MCF 10A (cell line): ENCODE measurements around the gene SDK2. TPM values are rescaled to one million over a fixed set of nuclear protein-coding genes. Genes with fewer than 3 reads are reported as not detected.

Source experiments
- BruUV-seq: library from RNA; stranded (reverse); fragments of 400-500 nt; replicated peaks from 2 replicates; lab custom pipeline; 2021; lab: Mats Ljungman, UMichigan
- CTCF ChIA-PET: fragments of 300-600 bp; sonication (Branson Sonifier 250); formaldehyde crosslinking; extraction: SDS; loops from one replicate; lab custom pipeline; 2021; ENCODE audit warnings: antibody characterized with exemption, inconsistent platforms; lab: Yijun Ruan, JAX
- POLR2A ChIA-PET: fragments of 300-600, 350-650 bp; sonication (Branson Sonifier 250); formaldehyde crosslinking; extraction: SDS; loops from one replicate; lab custom pipeline; 2020; ENCODE audit warnings: antibody characterized with exemption, inconsistent platforms; lab: Yijun Ruan, JAX
- DNase-seq: peaks from one replicate; pipeline ENCODE4 v3.0.0-alpha.2; 2018; ENCODE audit not compliant: unreplicated experiment
- H3K27ac Mint-ChIP-seq: one replicate; pipeline ENCODE4 v1.8.0; 2022; ENCODE audit warnings: mild to moderate bottlenecking, low read depth, mixed read lengths; ENCODE audit not compliant: unreplicated experiment
- H3K27me3 Mint-ChIP-seq: one replicate; pipeline ENCODE4 v1.8.0; 2022; ENCODE audit warnings: mixed read lengths; ENCODE audit not compliant: insufficient read depth, unreplicated experiment
- H3K36me3 Mint-ChIP-seq: one replicate; pipeline ENCODE4 v1.8.0; 2022; ENCODE audit warnings: mild to moderate bottlenecking, moderate library complexity, mixed read lengths; ENCODE audit not compliant: insufficient read depth, unreplicated experiment
- H3K4me1 Mint-ChIP-seq: one replicate; pipeline ENCODE4 v1.8.0; 2022; ENCODE audit warnings: mixed read lengths; ENCODE audit not compliant: insufficient read depth, unreplicated experiment
- H3K4me3 Mint-ChIP-seq: one replicate; pipeline ENCODE4 v1.8.0; 2022; ENCODE audit warnings: mild to moderate bottlenecking, moderate library complexity, mixed read lengths; ENCODE audit not compliant: unreplicated experiment
- H3K9me3 Mint-ChIP-seq: one replicate; pipeline ENCODE4 v1.8.0; 2022; ENCODE audit warnings: mixed read lengths; ENCODE audit not compliant: unreplicated experiment
- intact Hi-C: fragments of 100-400 bp; cut with micrococcal nuclease; formaldehyde crosslinking; loops from 2 replicates; pipeline ENCODE4 v1.14.1; 2022
- total RNA-seq: library from RNA; stranded (reverse); gene quantifications from 2 replicates; pipeline ENCODE4 v1.2.3, GENCODE V29; 2022
- TF ChIP-seq, protein P1 (sequence below): fragments of 200-600 bp; IDR thresholded peaks from one replicate; pipeline ENCODE4 v1.8.0; 2022; ENCODE audit warnings: antibody characterized with exemption, mild to moderate bottlenecking; ENCODE audit not compliant: unreplicated experiment

SDK2 gene
- total RNA-seq, 1 experiment from 2014 or later = not detected

DNA sequence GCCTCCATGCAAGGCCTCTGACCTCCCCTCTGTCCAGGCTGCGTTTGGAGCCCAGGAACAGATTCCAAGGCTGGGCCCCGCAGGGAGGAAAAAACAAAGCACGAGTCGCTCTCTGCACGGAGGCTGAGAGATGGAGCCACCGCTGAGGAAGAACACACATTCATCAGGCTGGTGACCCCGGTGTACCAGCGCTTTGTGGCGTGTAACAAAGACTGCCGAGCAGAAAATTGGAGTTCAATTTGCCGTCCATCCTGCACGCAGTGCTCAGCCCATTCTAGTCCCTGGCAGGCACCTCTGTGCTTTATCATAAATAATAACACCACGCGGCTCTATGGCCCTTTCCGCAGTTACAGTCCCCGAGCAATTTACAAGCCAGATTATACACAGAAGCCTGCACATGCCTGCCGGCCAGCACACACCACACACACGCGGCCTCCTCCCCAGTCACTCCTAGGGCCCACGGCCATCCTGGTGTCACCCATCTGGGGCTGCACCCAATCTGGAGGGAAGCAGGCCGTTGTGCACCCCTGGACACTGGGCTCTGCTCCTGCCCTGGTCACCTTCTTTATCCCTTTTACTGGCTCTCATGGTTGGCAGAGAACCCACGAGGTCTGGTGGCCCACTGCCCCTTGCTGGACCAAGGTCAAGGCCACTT, 124.4 kb downstream of the SDK2 start:
- TF ChIP-seq, protein P1, sequence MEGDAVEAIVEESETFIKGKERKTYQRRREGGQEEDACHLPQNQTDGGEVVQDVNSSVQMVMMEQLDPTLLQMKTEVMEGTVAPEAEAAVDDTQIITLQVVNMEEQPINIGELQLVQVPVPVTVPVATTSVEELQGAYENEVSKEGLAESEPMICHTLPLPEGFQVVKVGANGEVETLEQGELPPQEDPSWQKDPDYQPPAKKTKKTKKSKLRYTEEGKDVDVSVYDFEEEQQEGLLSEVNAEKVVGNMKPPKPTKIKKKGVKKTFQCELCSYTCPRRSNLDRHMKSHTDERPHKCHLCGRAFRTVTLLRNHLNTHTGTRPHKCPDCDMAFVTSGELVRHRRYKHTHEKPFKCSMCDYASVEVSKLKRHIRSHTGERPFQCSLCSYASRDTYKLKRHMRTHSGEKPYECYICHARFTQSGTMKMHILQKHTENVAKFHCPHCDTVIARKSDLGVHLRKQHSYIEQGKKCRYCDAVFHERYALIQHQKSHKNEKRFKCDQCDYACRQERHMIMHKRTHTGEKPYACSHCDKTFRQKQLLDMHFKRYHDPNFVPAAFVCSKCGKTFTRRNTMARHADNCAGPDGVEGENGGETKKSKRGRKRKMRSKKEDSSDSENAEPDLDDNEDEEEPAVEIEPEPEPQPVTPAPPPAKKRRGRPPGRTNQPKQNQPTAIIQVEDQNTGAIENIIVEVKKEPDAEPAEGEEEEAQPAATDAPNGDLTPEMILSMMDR = no peak
- CTCF ChIA-PET = no interaction called here
- no peak overlapping the region for H3K4me3 Mint-ChIP-seq
- peaks cover 65% of the 10 kb centered on the region for H3K27me3 Mint-ChIP-seq
- H3K9me3 Mint-ChIP-seq = no peaks in the 10 kb centered on the region
- no peaks in the 10 kb centered on the region for H3K4me1 Mint-ChIP-seq
- no TSS peak for BruUV-seq
- no peak overlapping the region for H3K27ac Mint-ChIP-seq
- H3K36me3 Mint-ChIP-seq = no peaks in the 10 kb centered on the region
- intact Hi-C loops = no loop called here
- no peak for DNase-seq
- POLR2A ChIA-PET = interaction anchor here (0.6 kb wide), 1 partner anchor 202 kb away, joined by 6 read pairs; no protein-coding TSS in a partner anchor

GRCh38 chr17:73519011-73519410, 125.2 kb downstream of the SDK2 start:
- H3K4me1 Mint-ChIP-seq = no peaks in the 10 kb centered on the region

DNA sequence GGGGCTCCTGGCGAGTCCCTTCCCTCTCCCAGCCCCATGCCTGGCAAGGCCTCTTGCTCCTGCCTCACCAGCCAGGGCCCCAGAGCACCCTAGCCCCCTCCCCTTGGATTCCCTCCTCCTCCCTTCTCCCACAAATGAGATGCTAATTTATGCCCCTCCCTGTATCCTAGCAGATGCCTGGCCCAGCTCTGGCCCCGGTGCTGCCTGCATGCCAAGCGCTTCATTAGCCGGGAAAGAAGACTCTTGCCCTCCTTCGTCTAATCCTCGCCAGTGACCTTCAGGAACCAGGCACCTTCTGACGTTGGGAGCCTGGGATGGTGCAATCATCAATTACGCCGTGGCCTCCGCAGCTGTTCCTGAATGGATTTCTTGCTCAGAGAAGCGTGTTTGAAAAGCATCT, 127.8 kb downstream of the SDK2 start:
- Mint-ChIP-seq H3K4me1 (no peaks in the 10 kb centered on the region), H3K4me3 (no peak overlapping the region), H3K36me3 (no peaks in the 10 kb centered on the region), H3K27me3 (peaks cover 74% of the 10 kb centered on the region), H3K27ac (no peak overlapping the region), H3K9me3 (no peaks in the 10 kb centered on the region)
- ChIA-PET POLR2A (no interaction called here), CTCF (no interaction called here)
- TF ChIP-seq, protein P1 = no peak
- BruUV-seq = no TSS peak
- intact Hi-C loops = no loop called here
- no peak for DNase-seq

More at GRCh38 chr17:73519011-73519410, 125.2 kb downstream of the SDK2 start:
- H3K4me3 Mint-ChIP-seq = no peak overlapping the region
- TF ChIP-seq, protein P1 = no peak
- no peaks in the 10 kb centered on the region for H3K36me3 Mint-ChIP-seq
- ChIA-PET POLR2A (interaction anchor here (0.7 kb wide), 1 partner anchor 69 kb away, joined by 3 read pairs; no protein-coding TSS in a partner anchor), CTCF (interaction anchor here (0.7 kb wide), 1 partner anchor 37 kb away, joined by 3 read pairs; no protein-coding TSS in a partner anchor)
- BruUV-seq = no TSS peak
- H3K27ac Mint-ChIP-seq = no peak overlapping the region
- no peak for DNase-seq
- H3K27me3 Mint-ChIP-seq = peaks cover 67% of the 10 kb centered on the region
- intact Hi-C loops = no loop called here
- no peaks in the 10 kb centered on the region for H3K9me3 Mint-ChIP-seq

GRCh38 chr17:73514146-73514863, 129.9 kb downstream of the SDK2 start:
- Mint-ChIP-seq H3K4me3 (no peak overlapping the region), H3K27me3 (peaks cover 63% of the 10 kb centered on the region), H3K4me1 (no peaks in the 10 kb centered on the region), H3K9me3 (no peaks in the 10 kb centered on the region), H3K27ac (no peak overlapping the region), H3K36me3 (no peaks in the 10 kb centered on the region)
- TF ChIP-seq, protein P1 = no peak
- no TSS peak for BruUV-seq
- CTCF ChIA-PET = interaction anchor here (0.7 kb wide), 2 partner anchors 205 to 484 kb away, joined by 3 read pairs; no protein-coding TSS in a partner anchor
- DNase-seq = no peak
- POLR2A ChIA-PET = no interaction called here
- intact Hi-C loops = no loop called here
